Measurements from ENCODE around the gene MYO9A. TPM values are rescaled to one million over a fixed set of nuclear protein-coding genes. Genes with fewer than 3 reads are reported as not detected.

MYO9A gene
- total RNA-seq, 1 experiment from 2014 or later, result 21.4 TPM

DNA sequence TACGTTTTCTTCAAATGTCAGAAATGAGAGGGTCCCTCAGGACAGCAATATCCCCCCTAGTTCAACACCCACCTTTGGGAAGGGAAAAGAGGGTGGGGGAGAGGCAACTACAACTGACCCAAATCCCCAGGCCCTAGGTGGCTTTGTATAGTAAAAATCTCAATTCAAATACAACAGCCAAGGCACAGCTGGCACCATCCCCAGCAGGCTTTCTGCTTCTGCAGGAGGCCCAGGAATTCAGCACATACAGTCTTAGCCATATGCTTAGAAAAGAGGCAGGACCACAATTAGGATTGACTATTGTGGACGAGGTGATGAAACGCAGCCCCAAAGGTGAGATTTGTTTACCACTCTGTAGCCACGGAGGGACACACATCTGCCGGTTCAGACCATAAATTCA, 291.8 kb downstream of the MYO9A start:
- Histone ChIP-seq H2BK12ac (ENCODE audit: insufficient read length, low read depth, low read length) (no peak overlapping the region), H3K9ac (ENCODE audit: extremely low read depth, insufficient read length, low read length) (no peak overlapping the region), H3K14ac (ENCODE audit: insufficient read depth, low read length) (no peak overlapping the region), H2BK5ac (ENCODE audit: insufficient read length, low read length) (no peak overlapping the region), H4K91ac (ENCODE audit: insufficient read length, low read depth, low read length) (no peak overlapping the region), H2BK20ac (ENCODE audit: low read depth, low read length, poor library complexity, severe bottlenecking) (no peak overlapping the region), H2BK15ac (ENCODE audit: low read depth, low read length) (no peak overlapping the region), H3K27ac (ENCODE audit: insufficient read length, low read depth, low read length) (no peak overlapping the region), H3K79me2 (ENCODE audit: insufficient read depth, low read length) (no peaks in the 10 kb centered on the region), H4K5ac (ENCODE audit: insufficient read length, low read depth, low read length) (no peak overlapping the region), H3K27me3 (ENCODE audit: insufficient read depth, low read length) (no peaks in the 10 kb centered on the region), H3K9me3 (ENCODE audit: control insufficient read depth, low read depth, low read length) (no peaks in the 10 kb centered on the region), H3K4me2 (ENCODE audit: insufficient read depth, insufficient read length, low read length) (no peak overlapping the region), H2AK5ac (ENCODE audit: insufficient read length, low read length) (no peak overlapping the region), H3K23me2 (ENCODE audit: insufficient read length, low read depth, low read length, poor library complexity, severe bottlenecking) (no peaks in the 10 kb centered on the region), H3K4ac (ENCODE audit: low read depth, low read length) (no peak overlapping the region), H3K23ac (ENCODE audit: insufficient read length, low read depth, low read length) (no peak overlapping the region), H2BK120ac (ENCODE audit: low read depth, low read length, poor library complexity, severe bottlenecking) (no peak overlapping the region), H4K20me1 (ENCODE audit: control insufficient read depth, insufficient read depth, insufficient read length) (no peaks in the 10 kb centered on the region), H4K8ac (replicated peaks; ENCODE audit: insufficient read length, low read depth, low read length) (no peak overlapping the region), H3K79me1 (ENCODE audit: insufficient read depth, low read depth, low read length, poor library complexity, severe bottlenecking) (no peaks in the 10 kb centered on the region), H3K18ac (ENCODE audit: insufficient read length, low read depth, low read length) (no peak overlapping the region), H3K56ac (ENCODE audit: insufficient read length, low read depth, low read length) (no peak overlapping the region), H3T11ph (ENCODE audit: low read length) (no peak overlapping the region), H2AFZ (ENCODE audit: low read length) (no peak overlapping the region), H3K4me1 (ENCODE audit: insufficient read depth, low read length) (no peaks in the 10 kb centered on the region)
- TF ChIP-seq, protein P1, sequence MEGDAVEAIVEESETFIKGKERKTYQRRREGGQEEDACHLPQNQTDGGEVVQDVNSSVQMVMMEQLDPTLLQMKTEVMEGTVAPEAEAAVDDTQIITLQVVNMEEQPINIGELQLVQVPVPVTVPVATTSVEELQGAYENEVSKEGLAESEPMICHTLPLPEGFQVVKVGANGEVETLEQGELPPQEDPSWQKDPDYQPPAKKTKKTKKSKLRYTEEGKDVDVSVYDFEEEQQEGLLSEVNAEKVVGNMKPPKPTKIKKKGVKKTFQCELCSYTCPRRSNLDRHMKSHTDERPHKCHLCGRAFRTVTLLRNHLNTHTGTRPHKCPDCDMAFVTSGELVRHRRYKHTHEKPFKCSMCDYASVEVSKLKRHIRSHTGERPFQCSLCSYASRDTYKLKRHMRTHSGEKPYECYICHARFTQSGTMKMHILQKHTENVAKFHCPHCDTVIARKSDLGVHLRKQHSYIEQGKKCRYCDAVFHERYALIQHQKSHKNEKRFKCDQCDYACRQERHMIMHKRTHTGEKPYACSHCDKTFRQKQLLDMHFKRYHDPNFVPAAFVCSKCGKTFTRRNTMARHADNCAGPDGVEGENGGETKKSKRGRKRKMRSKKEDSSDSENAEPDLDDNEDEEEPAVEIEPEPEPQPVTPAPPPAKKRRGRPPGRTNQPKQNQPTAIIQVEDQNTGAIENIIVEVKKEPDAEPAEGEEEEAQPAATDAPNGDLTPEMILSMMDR (conservative IDR thresholded peaks at IDR 0.05), result no peak
- H3K4me1 Mint-ChIP-seq, result peaks cover 25 to 34% of the 10 kb centered on the region in 2 experiments
- peaks cover 16 to 35% (median 28%) of the 10 kb centered on the region in 3 experiments; a peak in 6 of 7 replicates for H3K36me3 Mint-ChIP-seq (ENCODE audit: insufficient read depth in 1 of 3, low read depth in 3 of 3)
- no peaks in the 10 kb centered on the region for H3K27me3 Mint-ChIP-seq (ENCODE audit: low read depth)
- no CpG with 5 or more reads among the region's 5 CpGs for WGBS (ENCODE audit: extremely low coverage, insufficient read length, low lambda C conversion rate)
- H3K9me3 Mint-ChIP-seq, result peaks cover 4 to 10% of the 10 kb centered on the region in 2 experiments; a peak in 3 of 5 replicates
- H3K27ac Mint-ChIP-seq, result peak overlapping the region in 1 of 3 experiments; percentile 82; a peak in 2 of 7 replicates
- DNase-seq, result no peak
- H3K4me3 Mint-ChIP-seq, result no peak overlapping the region
